SK-N-SH (cell line): Measurements from ENCODE around the gene ANKRD10. TPM values are rescaled to one million over a fixed set of nuclear protein-coding genes. Genes with fewer than 3 reads are reported as not detected.

Experiments
- CTCF ChIA-PET: fragments of 300-600, 350-600 bp; formaldehyde crosslinking; extraction: SDS; loops from one replicate; lab custom pipeline; 2021; lab: Yijun Ruan, JAX
- POLR2A ChIA-PET: fragments of 350-600 bp; sonication (Branson Sonifier 250); formaldehyde crosslinking; extraction: SDS; loops from one replicate; lab custom pipeline; 2020; ENCODE audit warnings: antibody characterized with exemption, inconsistent platforms; lab: Yijun Ruan, JAX
- DNase-seq: peaks from one replicate; pipeline ENCODE4 v3.0.0; 2012
- H2AFZ ChIP-seq: fragments of 200-600 bp; sonication (generic); 2 replicates; pipeline ENCODE4 v1.8.1; 2016; ENCODE audit warnings: antibody characterized with exemption, mild to moderate bottlenecking, low read depth
- H3F3A ChIP-seq: fragments of 200-600 bp; sonication (generic); replicated peaks from 2 replicates; pipeline ENCODE3; 2016; ENCODE audit warnings: antibody characterized with exemption, mild to moderate bottlenecking; ENCODE audit not compliant: insufficient read depth
- H3K27ac ChIP-seq, 2 experiments: fragments of 200-500 bp in 1 of 2; fragments of 200-600 bp in 1 of 2; sonication (Bioruptor generic) in 1 of 2; sonication (generic), shearing (Covaris generic) in 1 of 2; 2 replicates each; pipeline versions ENCODE4 v1.5.1 to v1.6.1; 2014 to 2016; ENCODE audit warnings: low read depth in 2 of 2, inconsistent platforms in 1 of 2, low read length in 1 of 2, mild to moderate bottlenecking in 1 of 2, mixed read lengths in 1 of 2
- H3K27me3 ChIP-seq: fragments of 200-600 bp; sonication (generic), shearing (Covaris generic); 2 replicates; pipeline ENCODE4 v1.6.1; 2016; ENCODE audit warnings: mixed run types; ENCODE audit not compliant: insufficient read depth
- H3K36me3 ChIP-seq, 2 experiments: fragments of 200-500 bp in 1 of 2; fragments of 200-600 bp in 1 of 2; sonication (Bioruptor generic) in 1 of 2; sonication (generic) in 1 of 2; replicated peaks in 1 of 2; 2 replicates each; pipeline versions ENCODE3 to v1.5.1; 2014 to 2016; ENCODE audit warnings: low read length in 1 of 2, mild to moderate bottlenecking in 1 of 2; ENCODE audit not compliant: insufficient read depth in 2 of 2, control insufficient read depth in 1 of 2
- H3K4me1 ChIP-seq, 2 experiments: fragments of 200-500 bp in 1 of 2; fragments of 200-600 bp in 1 of 2; sonication (Bioruptor generic) in 1 of 2; sonication (generic), shearing (Covaris generic) in 1 of 2; 2 replicates each; pipeline versions ENCODE4 v1.5.1 to v1.6.1; 2014 to 2016; ENCODE audit warnings: low read depth in 1 of 2, low read length in 1 of 2, mixed run types in 1 of 2; ENCODE audit not compliant: insufficient read depth in 2 of 2, control insufficient read depth in 1 of 2
- H3K4me2 ChIP-seq: fragments of 200-600 bp; sonication (generic), shearing (Covaris generic); 2 replicates; pipeline ENCODE4 v1.6.1; 2017; ENCODE audit warnings: mixed run types
- H3K4me3 ChIP-seq, 2 experiments: fragments of 200-500 bp in 1 of 2; fragments of 200-600 bp in 1 of 2; sonication (Bioruptor generic) in 1 of 2; sonication (generic), shearing (Covaris generic) in 1 of 2; 2 replicates each; pipeline versions ENCODE4 v1.5.1 to v1.8.1; 2014 to 2016; ENCODE audit warnings: low read depth in 2 of 2, inconsistent platforms in 1 of 2, low read length in 1 of 2, mild to moderate bottlenecking in 1 of 2, mixed read lengths in 1 of 2, moderate library complexity in 1 of 2
- H3K79me2 ChIP-seq: fragments of 200-600 bp; sonication (generic); 2 replicates; pipeline ENCODE4 v1.8.1; 2017; ENCODE audit warnings: mild to moderate bottlenecking; ENCODE audit not compliant: insufficient read depth
- H3K9ac ChIP-seq: fragments of 200-600 bp; sonication (generic); 2 replicates; pipeline ENCODE4 v1.6.1; 2017; ENCODE audit warnings: mixed run types
- H3K9me2 ChIP-seq: fragments of 200-600 bp; sonication (generic); 2 replicates; pipeline ENCODE4 v1.6.1; 2017; ENCODE audit warnings: mixed run types
- H3K9me3 ChIP-seq: fragments of 200-600 bp; sonication (generic); 2 replicates; pipeline ENCODE4 v1.6.1; 2017; ENCODE audit warnings: mixed run types, mild to moderate bottlenecking, moderate library complexity
- H4K20me1 ChIP-seq: fragments of 200-600 bp; sonication (generic); 2 replicates; pipeline ENCODE4 v1.6.1; 2017; ENCODE audit warnings: mild to moderate bottlenecking, mixed run types; ENCODE audit not compliant: insufficient read depth
- CTCF ChIP-seq: fragments of 200-600 bp; sonication (generic); IDR thresholded peaks from 2 replicates; pipeline ENCODE4 v1.6.1; 2017; ENCODE audit warnings: antibody characterized with exemption, mild to moderate bottlenecking, moderate library complexity
- FOSL2 ChIP-seq: IDR thresholded peaks from 2 replicates; pipeline ENCODE4 v1.4.0; 2012; ENCODE audit warnings: low read depth, mild to moderate bottlenecking, moderate library complexity, borderline replicate concordance
- FOXM1 ChIP-seq: IDR thresholded peaks from 2 replicates; pipeline ENCODE4 v1.4.0; 2012; ENCODE audit warnings: low read depth, mild to moderate bottlenecking
- GATA2 ChIP-seq: sonication (generic); formaldehyde crosslinking; IDR thresholded peaks from 2 replicates; pipeline ENCODE4 v1.5.0; 2020; ENCODE audit warnings: mild to moderate bottlenecking, missing genetic modification reagents
- MEF2A ChIP-seq: IDR thresholded peaks from 2 replicates; pipeline ENCODE4 v1.4.0; 2012; ENCODE audit warnings: low read depth, borderline replicate concordance
- MXI1 ChIP-seq: IDR thresholded peaks from 2 replicates; pipeline ENCODE4 v1.6.1; 2012; ENCODE audit warnings: mild to moderate bottlenecking, low read depth, low read length, improper control_type of control experiment
- NFIC ChIP-seq: IDR thresholded peaks from 2 replicates; pipeline ENCODE4 v1.4.0; 2012; ENCODE audit warnings: borderline replicate concordance
- NRF1 ChIP-seq: IDR thresholded peaks from 2 replicates; pipeline ENCODE4 v1.6.1; 2012; ENCODE audit warnings: low read depth, mild to moderate bottlenecking, low read length
- PBX3 ChIP-seq: IDR thresholded peaks from 2 replicates; pipeline ENCODE4; 2012
- POLR2AphosphoS5 ChIP-seq: IDR thresholded peaks from 2 replicates; pipeline ENCODE4 v1.6.1; 2012; ENCODE audit warnings: low read depth, low read length
- RAD21 ChIP-seq: IDR thresholded peaks from 2 replicates; pipeline ENCODE4 v1.6.1; 2012; ENCODE audit warnings: mild to moderate bottlenecking, low read length
- RCOR1 ChIP-seq: fragments of 150-350 bp; IDR thresholded peaks from 2 replicates; pipeline ENCODE4 v1.6.1; 2017; ENCODE audit warnings: antibody characterized with exemption, low read length
- RFX5 ChIP-seq: IDR thresholded peaks from 2 replicates; pipeline ENCODE4 v1.6.1; 2012; ENCODE audit warnings: mild to moderate bottlenecking, improper control_type of control experiment, low read length
- SIN3A ChIP-seq: IDR thresholded peaks from 2 replicates; pipeline ENCODE4 v1.6.1; 2012; ENCODE audit warnings: low read depth, mild to moderate bottlenecking, low read length, moderate library complexity, borderline replicate concordance
- TCF12 ChIP-seq: IDR thresholded peaks from 2 replicates; pipeline ENCODE4 v1.4.0; 2012
- TEAD4 ChIP-seq: IDR thresholded peaks from 2 replicates; pipeline ENCODE4 v1.4.0; 2012; ENCODE audit warnings: mild to moderate bottlenecking, borderline replicate concordance; ENCODE audit not compliant: insufficient read depth
- USF2 ChIP-seq: fragments of 150-350 bp; IDR thresholded peaks from 2 replicates; pipeline ENCODE4 v1.6.1; 2017; ENCODE audit warnings: antibody characterized with exemption, low read length, low read depth, borderline replicate concordance
- YY1 ChIP-seq: IDR thresholded peaks from 2 replicates; pipeline ENCODE4 v1.4.0; 2012; ENCODE audit warnings: low read depth, mild to moderate bottlenecking
- WGBS: methylation state at CpG from one replicate; pipeline ENCODE4 v1.1.6; 2017; ENCODE audit warnings: low lambda C conversion rate; 5-methylcytosine and 5-hydroxymethylcytosine counted together
- polyA plus RNA-seq, 3 experiments: library from polyadenylated mRNA; depleted of rRNA; stranded (reverse); fragments of >200 nt; gene quantifications; 2 replicates each; pipeline ENCODE4 v1.2.3, GENCODE V29; 2012

The ANKRD10 gene
- polyA plus RNA-seq, 1 of the 3 experiments (the other 2 are of a cell fraction), result 53.2 TPM

GRCh38 chr13:110869231-110869804 is 45.6 kb downstream of the ANKRD10 start (continued):
- no peak for TF ChIP-seq NFIC
- no peak for TF ChIP-seq FOSL2
- no peak for TF ChIP-seq SIN3A
- no peak for TF ChIP-seq FOXM1
- TF ChIP-seq RCOR1, result no peak

GRCh38 chr13:110868720-110869119 is 46.1 kb downstream of the ANKRD10 start:
- POLR2A ChIA-PET, result no interaction called here
- WGBS, result 88% methylated on average over 5 of the region's 5 CpGs
- H4K20me1 ChIP-seq, result no peaks in the 10 kb centered on the region
- H3K79me2 ChIP-seq, result no peaks in the 10 kb centered on the region
- TF ChIP-seq RAD21, result no peak
- no peak for TF ChIP-seq USF2
- no peak for TF ChIP-seq TCF12
- TF ChIP-seq FOSL2, result no peak
- no peak for TF ChIP-seq NRF1
- TF ChIP-seq GATA2 (CRISPR knock-in tag), result no peak
- TF ChIP-seq SIN3A, result no peak
- no peak for TF ChIP-seq RCOR1
- TF ChIP-seq MXI1, result no peak
- TF ChIP-seq YY1, result no peak
- TF ChIP-seq PBX3, result no peak
- TF ChIP-seq TEAD4, result no peak
- no peak for TF ChIP-seq POLR2AphosphoS5
- TF ChIP-seq MEF2A, result no peak
- TF ChIP-seq RFX5, result no peak
- no peak for TF ChIP-seq CTCF
- TF ChIP-seq, all 33 proteins: peak for 0
- Histone ChIP-seq H2AFZ (no peak overlapping the region), H3K27ac (peak overlapping the region in 1 of 2 experiments; percentile 90; a peak in 1 of 4 replicates), H3K9me2 (no peaks in the 10 kb centered on the region), H3K36me3 (no peaks in the 10 kb centered on the region), H3K9ac (no peak overlapping the region), H3K4me2 (no peak overlapping the region), H3F3A (no peaks in the 10 kb centered on the region), H3K27me3 (no peaks in the 10 kb centered on the region), H3K9me3 (no peaks in the 10 kb centered on the region), H3K4me3 (no peak overlapping the region), H3K4me1 (peaks cover 6 to 15% of the 10 kb centered on the region in 2 experiments; a peak in 3 of 4 replicates)
- CTCF ChIA-PET, result no interaction called here
- DNase-seq, result no peak
